ENCODE measurements around the gene RANBP3.

DNA sequence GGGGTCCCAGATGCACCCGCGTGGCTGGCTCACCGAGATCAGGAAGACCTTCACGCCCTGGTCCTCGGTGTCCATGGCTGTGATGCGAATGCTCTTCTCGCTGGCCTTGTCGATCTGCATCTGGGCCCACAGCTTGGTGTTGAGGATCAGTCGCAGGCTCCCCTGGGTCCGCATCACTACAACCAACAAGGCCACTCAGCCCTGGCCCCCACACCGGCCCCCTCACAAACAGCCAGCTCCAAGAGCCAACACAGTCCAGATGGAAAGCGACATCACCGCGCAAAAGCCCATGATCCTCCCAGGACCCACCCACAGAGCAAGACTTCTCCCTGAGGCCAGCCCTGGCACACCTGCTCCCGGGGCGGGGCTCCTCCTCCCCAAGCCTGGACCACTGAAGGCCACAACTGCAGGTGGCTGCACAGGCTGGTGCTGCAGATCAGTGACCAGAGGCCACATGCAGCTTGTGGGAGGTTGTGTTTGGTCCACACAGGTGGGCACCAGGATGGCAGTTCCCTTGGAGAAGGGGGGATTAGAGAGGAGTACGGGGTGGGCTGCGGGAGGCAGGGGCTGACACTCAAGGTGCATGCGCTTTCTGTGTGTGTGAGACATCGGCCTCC, 59.4 kb downstream of the RANBP3 start:
- TF ChIP-seq CTCF (IDR thresholded peaks at IDR 0.05), result no peak
- TF ChIP-seq POLR2A (IDR thresholded peaks at IDR 0.05), result no peak

Data from adrenal gland (tissue), 5 donors.